ENCODE data around the gene AGFG1.
A peak's percentile ranks its signal among the peaks of the same experiment; 100 is the strongest.

Gene AGFG1, protein sequence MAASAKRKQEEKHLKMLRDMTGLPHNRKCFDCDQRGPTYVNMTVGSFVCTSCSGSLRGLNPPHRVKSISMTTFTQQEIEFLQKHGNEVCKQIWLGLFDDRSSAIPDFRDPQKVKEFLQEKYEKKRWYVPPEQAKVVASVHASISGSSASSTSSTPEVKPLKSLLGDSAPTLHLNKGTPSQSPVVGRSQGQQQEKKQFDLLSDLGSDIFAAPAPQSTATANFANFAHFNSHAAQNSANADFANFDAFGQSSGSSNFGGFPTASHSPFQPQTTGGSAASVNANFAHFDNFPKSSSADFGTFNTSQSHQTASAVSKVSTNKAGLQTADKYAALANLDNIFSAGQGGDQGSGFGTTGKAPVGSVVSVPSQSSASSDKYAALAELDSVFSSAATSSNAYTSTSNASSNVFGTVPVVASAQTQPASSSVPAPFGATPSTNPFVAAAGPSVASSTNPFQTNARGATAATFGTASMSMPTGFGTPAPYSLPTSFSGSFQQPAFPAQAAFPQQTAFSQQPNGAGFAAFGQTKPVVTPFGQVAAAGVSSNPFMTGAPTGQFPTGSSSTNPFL
- 84.6 to 141 (median 89.9) reads per million in 4 experiments for total RNA-seq

DNA sequence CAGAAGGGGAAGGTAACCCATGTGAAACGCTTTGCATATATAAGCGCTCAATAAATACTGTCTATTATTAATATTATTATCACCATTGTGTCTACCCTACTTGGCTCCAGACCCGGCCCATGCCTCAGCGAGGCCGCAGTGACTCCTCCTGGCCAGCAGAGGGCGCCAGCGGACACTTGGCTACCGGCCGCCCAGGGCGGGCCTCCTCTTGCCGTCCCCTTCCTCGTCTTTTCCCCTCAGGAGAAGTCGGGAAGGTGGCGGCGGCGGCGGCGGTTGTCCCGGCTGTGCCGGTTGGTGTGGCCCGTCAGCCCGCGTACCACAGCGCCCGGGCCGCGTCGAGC, at the start of gene AGFG1:
Gene AGFG1, plus strand, starts transcription at position 233 of the 341 bp plus-strand sequence. CDS start 266 bp downstream, outside the sequence.
- DNase-seq = peak; percentile 73

GRCh38 chr2:227423656-227424499, 48.1 kb upstream of the AGFG1 start:
- DNase-seq = no peak

DNA sequence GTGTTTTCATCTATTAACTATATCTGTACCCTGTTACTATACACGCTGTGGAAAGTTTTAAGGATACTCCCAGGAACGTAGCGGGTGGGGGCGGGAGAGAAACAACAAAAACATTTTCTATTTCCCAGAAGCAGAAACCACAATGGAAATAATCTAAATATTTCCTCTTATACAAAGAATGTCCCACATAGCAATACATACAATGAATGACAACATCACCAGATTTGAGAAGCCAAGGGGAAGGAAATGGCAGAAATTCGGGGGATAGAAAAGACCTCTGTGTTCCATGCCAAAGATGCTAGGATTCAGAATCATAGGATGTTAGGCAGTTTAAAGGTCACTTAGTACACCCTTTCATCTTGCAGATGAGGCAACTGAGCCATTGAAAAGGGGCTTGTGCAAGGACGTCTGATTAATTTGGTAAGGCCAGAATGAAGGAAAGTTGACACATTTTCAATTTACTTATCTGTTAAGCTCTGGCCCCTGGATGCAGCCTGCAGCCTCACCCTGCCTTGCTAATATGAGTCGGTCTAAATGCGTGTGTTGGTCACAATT, 43.1 kb upstream of the AGFG1 start:
- no peak for DNase-seq

DNA sequence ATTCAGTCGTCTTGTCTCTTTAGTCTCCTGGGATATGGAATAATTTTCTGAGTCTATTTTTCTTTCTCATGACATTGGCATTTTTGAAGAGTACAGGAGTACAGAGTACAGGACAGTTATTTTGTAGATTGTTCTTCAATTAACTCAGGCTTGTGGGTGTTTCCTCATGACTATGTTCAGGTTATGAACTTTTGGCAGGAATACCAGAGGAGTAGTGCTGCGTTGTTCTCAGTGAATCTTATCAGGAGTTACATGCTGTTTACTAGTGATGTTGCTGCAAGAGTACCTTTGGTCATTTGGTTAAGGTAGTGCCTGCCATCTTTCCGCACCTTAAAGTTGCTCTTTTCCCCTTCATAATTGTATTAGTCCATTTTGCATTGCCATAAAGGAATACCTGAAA, 41.3 kb upstream of the AGFG1 start:
- no peak for DNase-seq

DNA sequence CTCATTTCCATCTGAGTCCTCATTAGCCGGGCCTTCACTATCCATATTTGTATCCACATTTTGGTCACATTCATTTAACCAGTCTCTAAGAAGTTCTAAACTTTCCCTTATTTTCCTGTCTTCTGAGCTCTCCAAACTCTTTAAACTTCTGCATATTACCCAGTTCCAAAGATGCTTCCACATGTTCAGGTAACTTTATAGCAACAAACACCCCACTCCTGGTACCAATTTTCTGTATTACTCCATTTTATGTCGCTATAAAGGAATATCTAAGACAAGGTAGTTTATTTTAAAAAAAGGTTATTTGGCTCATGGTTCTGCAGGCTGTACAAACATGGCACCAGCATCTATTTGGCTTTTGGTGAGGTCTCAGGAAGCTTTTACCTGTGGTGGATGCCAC, 38.8 kb upstream of the AGFG1 start:
- no peak for DNase-seq

DNA sequence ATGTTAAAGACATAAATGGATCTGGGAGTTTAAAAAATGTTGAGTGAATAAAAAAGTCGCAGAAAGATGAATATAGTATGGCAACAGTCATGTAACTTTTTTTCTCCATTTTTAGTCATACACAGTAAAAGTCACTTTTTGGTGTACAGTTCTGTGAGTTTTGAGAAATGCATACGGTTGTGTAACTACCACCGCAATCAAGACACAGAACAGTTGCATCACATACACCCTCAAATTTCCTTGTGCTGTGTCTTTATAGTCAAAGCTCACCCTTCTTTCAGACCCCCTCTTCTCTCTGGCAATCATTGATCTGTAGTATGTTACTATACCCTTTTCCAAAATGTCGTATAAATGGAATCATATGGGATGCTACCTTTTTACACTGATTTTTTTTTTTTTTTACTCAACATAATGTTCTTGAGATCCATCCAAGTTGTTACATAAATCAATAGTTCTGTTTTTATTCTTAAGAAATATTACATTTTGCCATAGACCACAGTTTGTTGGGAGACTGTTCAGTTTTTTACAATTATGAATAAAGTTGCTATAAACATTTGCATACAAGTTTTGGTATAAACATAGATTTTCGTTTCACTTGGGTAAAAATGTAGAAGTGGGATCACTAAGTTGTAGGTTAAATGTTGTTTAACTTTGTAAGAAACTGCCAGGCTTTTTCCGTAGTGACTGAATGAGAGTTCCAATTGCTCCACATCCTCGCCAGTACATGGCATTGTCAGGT, 35.4 kb upstream of the AGFG1 start:
- DNase-seq = no peak

DNA sequence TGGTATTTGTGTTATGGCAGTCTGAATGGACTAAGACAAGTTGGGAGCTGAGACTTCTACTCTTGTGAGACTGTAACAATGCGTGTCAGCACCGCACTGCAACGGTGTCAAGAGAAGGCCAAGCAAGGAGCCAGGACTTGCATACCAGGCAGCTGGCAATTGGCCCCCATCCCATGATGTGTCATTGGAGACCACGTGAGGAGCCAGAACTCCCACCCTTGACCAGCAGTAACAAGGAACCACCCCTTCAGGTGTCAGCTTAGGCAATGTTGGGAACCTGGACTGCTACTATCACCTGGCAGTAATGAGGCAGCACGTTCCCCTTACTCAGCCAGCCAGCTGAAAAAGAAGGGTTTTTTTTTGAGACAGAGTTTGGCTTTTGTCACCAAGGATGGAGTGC, 32.7 kb upstream of the AGFG1 start:
- no peak for DNase-seq

DNA sequence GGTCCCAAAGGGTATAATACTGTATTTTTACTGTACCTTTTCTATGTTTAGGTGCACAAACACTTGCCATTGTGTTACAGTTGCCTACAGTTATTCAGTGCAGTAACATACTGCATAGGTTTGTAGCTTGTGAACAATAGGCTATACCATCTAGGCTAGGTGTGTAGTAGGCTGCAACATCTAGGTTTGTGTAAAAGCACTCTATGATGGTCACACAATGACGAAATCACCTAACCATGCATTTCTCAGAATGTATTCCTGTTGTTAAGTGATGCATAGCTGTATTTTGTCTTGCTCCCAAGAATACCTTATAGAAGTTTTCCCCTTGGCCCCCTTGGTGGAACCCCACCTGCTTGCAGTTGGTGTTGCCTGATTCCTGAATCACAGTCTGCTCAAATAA, 29.3 kb upstream of the AGFG1 start:
- DNase-seq = no peak

DNA sequence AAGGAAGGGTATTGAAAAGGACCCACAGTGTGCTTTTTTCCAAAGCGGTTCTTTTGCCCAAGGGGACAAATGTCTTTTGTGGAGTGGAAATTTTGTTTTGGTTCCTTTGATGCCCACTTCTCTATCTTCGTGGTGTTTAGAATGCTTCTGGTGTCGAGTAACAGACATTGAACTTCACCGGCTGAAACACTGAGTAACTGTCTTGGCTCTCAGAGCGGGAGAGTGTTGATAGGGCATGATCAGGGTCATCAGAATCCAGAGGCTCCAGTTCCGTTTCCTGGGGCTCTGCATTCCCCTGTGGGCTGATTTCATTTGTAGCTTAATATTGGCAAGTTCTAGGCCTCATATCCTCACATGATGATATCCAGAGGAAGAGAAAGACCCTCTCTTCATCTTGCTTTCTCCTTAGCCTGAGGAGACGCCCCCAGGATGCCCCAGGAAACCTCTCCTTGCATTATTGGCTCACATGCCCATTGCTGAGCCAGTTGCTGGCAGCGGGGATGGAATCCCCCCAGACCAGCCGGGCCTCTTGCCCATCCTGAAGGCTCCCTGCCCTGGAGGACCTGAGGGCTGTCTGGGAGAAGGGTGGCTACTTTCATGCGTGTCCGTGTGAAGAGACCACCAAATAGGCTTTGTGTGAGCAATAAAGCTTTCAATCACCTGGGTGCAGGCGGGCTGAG, 27.9 kb upstream of the AGFG1 start:
- no peak for DNase-seq

- DNase-seq = no peak
These were observed 24.4 kb upstream of the AGFG1 start for GRCh38 chr2:227447606-227448005.

DNA sequence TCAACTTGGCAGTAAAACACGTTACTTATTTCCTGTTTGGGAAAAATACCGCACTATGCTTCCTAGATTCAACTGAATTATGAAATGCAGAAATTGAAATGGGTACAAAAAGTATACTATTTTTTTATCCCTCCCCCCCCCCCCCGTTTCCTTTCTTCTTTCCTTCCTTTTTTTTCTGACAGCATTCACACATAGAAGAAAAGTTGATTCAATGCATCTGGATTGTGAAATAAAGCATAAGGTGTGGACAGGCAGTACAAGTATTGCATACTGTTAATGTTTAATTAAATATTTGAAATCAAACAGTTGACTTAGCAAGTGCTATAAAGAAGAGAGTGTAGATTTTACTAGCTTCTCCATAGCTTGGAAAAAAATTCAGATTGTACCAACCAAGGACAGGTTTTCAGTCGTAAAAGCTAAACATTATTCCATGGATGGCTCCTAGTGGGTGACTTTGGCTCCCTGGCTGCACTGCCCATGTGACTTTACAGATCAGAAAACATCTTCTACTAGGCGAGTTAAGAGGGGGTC, 21.6 kb upstream of the AGFG1 start:
- DNase-seq = no peak

GRCh38 chr2:227450926-227451654, 20.9 kb upstream of the AGFG1 start:
- DNase-seq = no peak

- DNase-seq = no peak
These were observed 20.3 kb upstream of the AGFG1 start for GRCh38 chr2:227451655-227451992.

GRCh38 chr2:227453810-227454209, 18.1 kb upstream of the AGFG1 start:
- DNase-seq = no peak

DNA sequence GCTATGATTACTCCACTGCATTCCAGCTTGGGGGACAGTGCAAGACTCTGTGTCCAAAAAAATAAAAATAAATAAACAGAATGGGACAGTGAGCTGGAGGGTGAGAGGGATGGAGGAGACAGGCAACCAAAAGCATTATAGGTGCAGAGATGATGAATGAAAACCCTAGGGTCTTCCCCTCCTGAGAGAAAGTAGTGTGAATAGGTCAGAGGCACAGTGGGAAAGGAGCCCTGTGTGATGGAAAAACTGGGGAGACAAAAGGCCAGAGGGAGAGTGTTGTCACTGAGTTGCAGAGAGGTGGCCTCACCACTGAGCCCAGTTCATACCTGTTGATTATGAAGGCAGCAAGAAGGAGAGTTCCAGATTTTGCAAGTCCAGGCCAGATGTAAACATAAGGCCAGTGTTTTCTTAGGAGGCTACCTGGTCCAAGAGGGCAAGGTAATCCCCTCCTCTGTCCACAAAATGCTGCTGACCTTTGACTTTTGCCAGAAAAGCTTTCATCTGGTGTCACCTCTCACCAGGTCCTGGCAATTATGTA, 17.6 kb upstream of the AGFG1 start:
- DNase-seq = no peak

DNA sequence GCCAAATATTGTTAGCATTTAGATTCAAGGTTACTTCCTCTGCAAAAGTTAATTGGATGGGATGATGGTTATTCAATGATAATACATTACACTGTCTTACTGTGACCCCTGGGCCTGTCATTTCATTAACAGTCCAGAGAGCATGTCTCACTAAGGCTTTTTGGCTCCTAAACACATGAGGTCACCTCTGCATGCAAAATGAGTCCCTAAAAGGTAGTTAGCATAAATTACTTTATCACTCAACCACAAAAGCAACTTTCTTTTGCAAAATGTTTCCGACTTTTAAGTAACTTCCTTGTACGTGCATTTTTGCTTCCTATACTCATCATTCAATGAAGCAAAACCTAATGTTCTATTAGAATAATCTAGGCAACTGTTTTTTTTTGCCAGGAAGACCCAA, 16.8 kb upstream of the AGFG1 start:
- DNase-seq = no peak

GRCh38 chr2:227456102-227456501, 15.9 kb upstream of the AGFG1 start:
- no peak for DNase-seq

DNA sequence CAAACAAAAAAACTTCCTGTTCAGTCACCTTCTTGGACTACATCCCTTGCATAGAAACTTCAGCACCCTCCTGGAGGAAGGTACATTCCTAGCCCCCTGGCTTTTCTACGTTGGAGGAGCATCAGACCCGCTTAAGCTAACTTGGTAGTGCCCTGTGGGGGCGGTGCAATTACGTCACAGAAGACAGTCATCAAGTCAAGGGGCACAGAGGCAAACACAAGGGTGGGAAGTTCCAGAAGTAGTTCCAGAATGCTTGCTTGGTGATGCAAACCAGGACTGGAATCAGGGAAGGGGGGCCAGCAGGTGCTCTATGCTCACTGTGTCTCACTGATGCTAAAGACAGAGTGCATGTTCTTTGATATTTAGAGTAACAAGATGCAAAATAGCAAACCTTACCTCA, 15.2 kb upstream of the AGFG1 start:
- no peak for DNase-seq

DNA sequence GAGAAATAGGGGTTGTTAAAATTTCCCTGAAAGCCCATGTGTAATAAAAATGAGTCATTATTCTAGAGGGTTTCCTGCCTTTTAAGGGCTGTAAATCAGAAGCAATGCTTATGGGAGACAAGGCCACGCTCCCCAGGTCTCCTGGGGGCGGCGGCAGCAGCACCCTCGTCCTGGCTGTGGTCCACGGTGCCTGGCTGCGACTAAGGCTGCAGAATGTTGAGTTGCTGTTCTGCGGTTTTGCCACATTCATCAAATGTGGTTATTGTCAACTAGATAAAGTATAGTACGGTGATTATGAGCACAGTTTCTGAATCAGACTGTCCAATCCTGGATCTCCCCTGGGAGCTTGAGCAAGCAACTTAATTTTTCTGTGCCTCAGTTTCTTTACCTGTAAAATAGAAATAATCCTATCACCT, 11.9 kb upstream of the AGFG1 start:
- no peak for DNase-seq

GRCh38 chr2:227460833-227461232, 11.1 kb upstream of the AGFG1 start:
- DNase-seq = no peak
